Measurements from ENCODE around the gene HIRA.

The HIRA gene

DNA sequence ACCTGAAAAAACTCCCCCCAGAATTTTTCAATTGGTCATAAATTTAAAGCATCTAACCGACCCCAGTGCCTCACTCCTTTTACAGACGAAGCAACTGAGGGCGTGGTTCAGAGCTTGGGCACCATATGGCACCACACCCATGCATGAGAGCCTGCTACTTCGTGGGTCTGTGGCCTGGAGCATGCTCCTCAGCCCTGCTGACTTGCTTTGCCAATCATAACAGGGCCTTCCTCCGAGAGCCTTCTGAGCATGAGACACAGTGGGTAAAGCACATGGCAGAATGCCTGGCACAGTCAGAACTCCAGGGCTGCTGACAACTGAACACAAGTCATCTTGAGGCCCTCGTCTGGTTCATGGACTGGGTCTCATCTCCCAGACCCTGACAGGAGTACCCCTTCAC is 33.3 kb downstream of the HIRA start:
- DNase-seq (ENCODE audit: low spot score) = no peak
- in situ Hi-C loops (cut with MboI; ENCODE audit: low pct_unique_long_range_greater_than_20kb, low sequenced_read_pairs, unreplicated experiment) = loop anchor here (10.0 kb wide), 1 partner anchor 237 kb away; no protein-coding TSS in a partner anchor
- no peak for TF ChIP-seq CTCF (IDR thresholded peaks at IDR 0.05; ENCODE audit: extremely low read depth, insufficient read depth, missing control alignments)

DNA sequence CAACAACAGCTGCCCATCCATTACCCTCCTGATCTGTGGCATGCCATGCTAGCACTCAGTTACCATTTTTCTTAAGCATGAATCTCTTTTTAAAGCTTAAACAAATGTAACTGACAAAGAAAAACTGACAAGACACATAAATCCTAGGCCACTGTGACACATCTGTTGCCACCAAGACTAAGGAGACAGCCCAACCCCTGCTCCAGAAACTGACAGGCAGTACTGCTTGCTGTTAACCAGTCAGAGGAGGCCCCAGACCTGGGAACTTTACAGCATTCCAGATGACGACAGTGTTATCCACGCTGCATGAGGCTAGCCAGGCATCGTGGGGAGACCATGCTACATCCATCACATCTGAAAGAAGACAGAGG is 33.8 kb downstream of the HIRA start:
- in situ Hi-C loops (cut with MboI; ENCODE audit: low pct_unique_long_range_greater_than_20kb, low sequenced_read_pairs, unreplicated experiment) = loop anchor here (10.0 kb wide), 1 partner anchor 237 kb away; no protein-coding TSS in a partner anchor
- TF ChIP-seq CTCF (IDR thresholded peaks at IDR 0.05; ENCODE audit: extremely low read depth, insufficient read depth, missing control alignments) = no peak
- no peak for DNase-seq (ENCODE audit: low spot score)

DNA sequence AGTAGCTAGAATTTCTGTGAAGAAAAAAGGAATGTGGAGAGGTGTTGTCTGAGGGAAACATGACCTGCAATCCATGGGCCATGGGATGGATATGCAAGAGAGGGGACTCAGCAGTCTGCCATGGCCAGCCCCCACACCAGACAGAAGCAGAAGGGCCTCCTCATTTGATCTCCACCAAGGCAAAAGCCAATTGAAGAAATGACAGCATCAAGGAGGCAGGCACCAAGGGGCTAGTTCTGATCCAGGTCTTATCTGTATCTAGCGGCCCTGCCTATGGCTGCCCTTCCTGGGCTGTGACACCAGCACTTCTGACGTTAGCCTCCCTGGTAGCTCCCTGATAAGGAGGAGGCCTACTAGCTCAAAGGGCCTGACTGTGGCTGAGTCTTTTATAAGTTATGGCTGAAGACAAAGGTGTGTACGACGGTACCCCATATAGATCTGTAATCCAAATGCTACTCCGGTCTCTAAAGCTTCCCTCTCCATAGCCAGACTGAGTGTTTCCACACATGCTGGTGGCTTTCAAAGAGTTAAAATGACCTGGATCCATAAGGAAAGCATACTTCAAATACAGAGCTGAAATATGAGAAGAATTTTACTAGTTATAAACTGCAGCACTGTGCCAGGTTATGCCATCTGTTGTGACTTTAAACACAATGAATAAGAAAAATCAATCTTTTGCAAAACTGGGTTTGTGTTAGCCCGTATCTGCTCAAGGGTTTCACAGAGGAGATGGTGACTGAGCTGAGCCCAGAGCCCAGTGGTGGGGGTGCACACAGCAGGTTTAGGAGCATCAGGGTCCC is 34.4 kb downstream of the HIRA start:
- no peak for TF ChIP-seq CTCF (IDR thresholded peaks at IDR 0.05; ENCODE audit: extremely low read depth, insufficient read depth, missing control alignments)
- no peak for DNase-seq (ENCODE audit: low spot score)

DNA sequence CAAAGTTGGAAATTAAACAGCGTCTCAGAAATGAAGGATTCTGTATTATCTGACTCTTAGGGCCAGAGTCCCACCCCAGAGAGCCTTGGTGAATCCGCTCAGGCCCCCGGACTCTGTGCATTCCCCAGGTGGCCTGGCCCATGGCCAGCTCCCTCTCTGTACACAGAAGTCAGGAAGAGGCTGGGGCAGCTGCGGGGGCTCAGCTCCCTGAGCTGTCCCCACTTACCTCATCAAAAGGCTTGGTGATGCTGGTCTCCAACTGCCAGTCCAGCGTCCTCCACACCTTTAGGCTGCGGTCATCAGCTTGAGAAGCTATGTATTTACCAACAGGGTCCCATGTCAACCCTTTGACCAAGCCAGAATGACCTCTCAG is 35.0 kb downstream of the HIRA start:
- in situ Hi-C loops (cut with MboI; ENCODE audit: low pct_unique_long_range_greater_than_20kb, low sequenced_read_pairs, unreplicated experiment) = loop anchor here (10.0 kb wide), 1 partner anchor 238 kb away; no protein-coding TSS in a partner anchor
- no peak for DNase-seq (ENCODE audit: low spot score)
- TF ChIP-seq CTCF (IDR thresholded peaks at IDR 0.05; ENCODE audit: extremely low read depth, insufficient read depth, missing control alignments) = no peak

More for the DNA sequence above, 34.4 kb downstream of the HIRA start:
- in situ Hi-C loops (cut with MboI; ENCODE audit: low pct_unique_long_range_greater_than_20kb, low sequenced_read_pairs, unreplicated experiment) = loop anchor here (10.0 kb wide), 1 partner anchor 238 kb away; no protein-coding TSS in a partner anchor

DNA sequence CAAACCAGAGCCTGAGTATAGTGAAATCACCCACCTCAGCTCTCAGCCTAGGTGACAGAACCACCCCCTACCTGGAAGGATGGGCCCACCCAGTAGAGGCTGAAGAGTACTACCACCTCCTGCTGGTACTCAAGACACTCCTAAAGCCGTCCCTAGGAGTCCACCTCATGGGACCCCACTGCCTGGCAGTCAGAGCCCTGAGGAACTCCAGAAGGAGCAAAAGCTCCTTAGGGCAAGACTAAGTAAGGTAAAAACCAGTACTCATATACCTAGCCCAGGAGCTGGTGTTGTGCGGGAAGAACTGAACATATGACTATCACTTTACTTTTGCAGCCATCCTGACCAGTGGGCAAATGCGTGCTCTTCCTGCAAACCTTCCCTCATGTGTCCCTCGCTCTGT is 36.3 kb downstream of the HIRA start:
- in situ Hi-C loops (cut with MboI; ENCODE audit: low pct_unique_long_range_greater_than_20kb, low sequenced_read_pairs, unreplicated experiment) = loop anchor here (10.0 kb wide), 1 partner anchor 240 kb away; no protein-coding TSS in a partner anchor
- no peak for TF ChIP-seq CTCF (IDR thresholded peaks at IDR 0.05; ENCODE audit: extremely low read depth, insufficient read depth, missing control alignments)
- no peak for DNase-seq (ENCODE audit: low spot score)

- no peak for TF ChIP-seq CTCF (IDR thresholded peaks at IDR 0.05; ENCODE audit: extremely low read depth, insufficient read depth, missing control alignments)
- DNase-seq (ENCODE audit: low spot score) = no peak
- in situ Hi-C loops (cut with MboI; ENCODE audit: low pct_unique_long_range_greater_than_20kb, low sequenced_read_pairs, unreplicated experiment) = loop anchor here (10.0 kb wide), 1 partner anchor 240 kb away; no protein-coding TSS in a partner anchor
These were observed 37.1 kb downstream of the HIRA start for GRCh38 chr22:19394274-19395050.

Data from GM13977 (cell line).